ENCODE measurements around the gene PDE4DIP. TPM values are rescaled to one million over a fixed set of nuclear protein-coding genes. Genes with fewer than 3 reads are reported as not detected.
"Not testable (repeated sequence)": the region's sequence is repeated elsewhere in the genome, so short reads cannot be mapped to it uniquely, and the experiment has no call there.

The PDE4DIP gene
- polyA plus RNA-seq, 3 donors from 2014 or later = 3.2 to 13.4 (median 4.6) TPM

DNA sequence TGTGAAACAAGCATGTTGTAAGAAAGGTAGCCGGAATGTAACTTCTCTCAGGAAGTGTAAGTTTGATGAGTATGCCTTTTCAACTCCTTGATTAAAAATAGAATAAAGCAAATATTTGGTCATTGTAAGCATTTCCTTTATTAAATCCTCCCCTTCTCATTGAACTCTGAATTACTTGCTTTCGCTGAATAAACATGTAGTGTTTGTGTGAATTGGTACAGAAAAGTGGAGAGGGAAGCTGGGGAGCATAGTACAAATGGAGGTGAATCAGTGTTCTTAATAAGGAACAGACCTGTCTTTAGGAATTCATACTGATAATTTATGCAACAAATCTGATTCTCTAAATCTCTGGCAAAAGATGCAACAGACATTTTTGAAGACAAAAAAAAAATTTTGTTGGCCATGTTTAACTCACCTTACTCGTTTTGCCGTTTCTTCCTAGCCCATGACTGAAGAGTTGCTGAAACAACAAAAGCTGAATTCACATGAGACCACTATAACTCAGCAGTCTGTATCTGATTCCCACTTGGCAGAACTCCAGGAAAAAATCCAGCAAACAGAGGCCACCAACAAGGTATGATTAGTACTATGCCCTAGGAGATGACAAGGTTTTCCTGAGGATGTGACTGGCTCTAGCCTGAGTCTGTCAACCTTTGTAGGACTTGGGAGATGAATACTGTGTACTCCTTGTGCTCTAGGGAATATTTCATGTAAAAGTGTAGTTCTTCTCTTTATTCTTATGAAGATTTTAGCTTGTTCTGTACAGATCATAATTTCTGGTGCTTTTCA lies 116.2 kb downstream of the PDE4DIP start:
- not testable (repeated sequence) for H3K27ac Mint-ChIP-seq

DNA sequence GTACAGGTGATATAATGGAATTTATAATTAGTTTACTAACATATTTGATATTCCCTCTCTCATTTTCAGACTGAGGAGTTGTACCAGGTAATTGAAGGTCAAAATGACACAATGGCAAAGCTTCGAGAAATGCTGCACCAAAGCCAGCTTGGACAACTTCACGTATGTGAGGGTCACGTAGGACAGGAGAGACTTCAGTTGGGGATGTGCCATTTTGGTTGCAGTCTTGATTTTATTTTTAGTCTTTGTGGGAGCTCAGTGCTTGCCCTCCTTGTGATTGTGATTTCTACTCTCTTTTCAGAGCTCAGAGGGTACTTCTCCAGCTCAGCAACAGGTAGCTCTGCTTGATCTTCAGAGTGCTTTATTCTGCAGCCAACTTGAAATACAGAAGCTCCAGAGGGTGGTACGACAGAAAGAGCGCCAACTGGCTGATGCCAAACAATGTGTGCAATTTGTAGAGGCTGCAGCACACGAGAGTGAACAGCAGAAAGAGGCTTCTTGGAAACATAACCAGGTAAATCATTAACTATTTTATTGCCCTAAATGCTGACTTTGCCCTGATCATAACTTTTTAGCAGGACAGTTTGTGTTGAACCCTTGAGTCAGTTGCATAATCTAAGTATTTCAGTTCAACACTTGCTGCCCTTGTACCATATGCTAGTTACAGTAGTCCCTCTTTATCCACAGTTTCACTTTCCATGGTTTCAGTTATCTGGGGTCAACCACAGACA lies 118.1 kb downstream of the PDE4DIP start:
- H3K4me3 Mint-ChIP-seq; H3K9me3 Mint-ChIP-seq; H3K27ac Mint-ChIP-seq; H3K36me3 Mint-ChIP-seq; H3K27me3 Mint-ChIP-seq (ENCODE audit: low read depth in 3 of 3); DNase-seq; H3K4me1 Mint-ChIP-seq: not testable (repeated sequence)

More for the DNA sequence above, 116.2 kb downstream of the PDE4DIP start:
- DNase-seq; H3K4me1 Mint-ChIP-seq; H3K27me3 Mint-ChIP-seq (ENCODE audit: low read depth in 3 of 3); H3K9me3 Mint-ChIP-seq; H3K4me3 Mint-ChIP-seq; H3K36me3 Mint-ChIP-seq: not testable (repeated sequence)

DNA sequence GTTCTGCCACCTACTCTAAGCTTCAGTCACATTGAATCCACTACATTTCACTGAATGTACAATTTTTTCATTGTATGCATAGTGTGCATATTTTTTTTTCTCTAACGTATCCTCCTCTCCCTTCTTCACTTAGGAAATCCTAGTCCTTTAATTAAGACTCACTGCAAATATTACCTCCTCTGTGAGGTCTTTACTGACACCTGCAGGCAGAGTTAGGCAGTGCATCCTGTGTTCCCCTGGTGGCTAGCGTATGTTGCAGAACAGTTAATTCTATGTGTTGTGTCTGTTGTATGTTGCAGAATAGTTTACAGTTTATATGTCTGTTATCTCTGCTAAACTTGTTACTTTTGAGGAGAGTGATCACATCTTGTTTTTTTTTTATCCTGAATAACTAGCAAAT lies 121.9 kb downstream of the PDE4DIP start:
- peak in 1 of 3 donors; percentile 8 for DNase-seq
- H3K9me3 Mint-ChIP-seq; H3K4me3 Mint-ChIP-seq; H3K27me3 Mint-ChIP-seq (ENCODE audit: low read depth in 3 of 3); H3K27ac Mint-ChIP-seq; H3K4me1 Mint-ChIP-seq; H3K36me3 Mint-ChIP-seq: not testable (repeated sequence)

DNA sequence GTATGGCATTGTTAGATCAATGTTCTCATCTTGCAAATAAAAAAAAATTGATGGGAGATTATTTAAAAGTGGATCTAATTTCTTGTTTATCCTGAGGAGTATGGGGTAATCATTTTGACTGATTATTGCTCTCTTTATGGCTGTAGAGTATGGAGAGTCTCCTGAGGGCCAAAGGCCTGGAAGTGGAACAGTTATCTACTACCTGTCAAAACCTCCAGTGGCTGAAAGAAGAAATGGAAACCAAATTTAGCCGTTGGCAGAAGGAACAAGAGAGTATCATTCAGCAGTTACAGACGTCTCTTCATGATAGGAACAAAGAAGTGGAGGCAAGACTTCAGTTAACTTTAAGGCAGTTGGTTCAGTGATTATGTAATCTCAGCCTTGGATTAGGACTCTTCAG lies 123.4 kb downstream of the PDE4DIP start:
- not testable (repeated sequence) for H3K4me3 Mint-ChIP-seq; DNase-seq; H3K4me1 Mint-ChIP-seq; H3K27ac Mint-ChIP-seq; H3K9me3 Mint-ChIP-seq; H3K36me3 Mint-ChIP-seq; H3K27me3 Mint-ChIP-seq (ENCODE audit: low read depth in 3 of 3)

DNA sequence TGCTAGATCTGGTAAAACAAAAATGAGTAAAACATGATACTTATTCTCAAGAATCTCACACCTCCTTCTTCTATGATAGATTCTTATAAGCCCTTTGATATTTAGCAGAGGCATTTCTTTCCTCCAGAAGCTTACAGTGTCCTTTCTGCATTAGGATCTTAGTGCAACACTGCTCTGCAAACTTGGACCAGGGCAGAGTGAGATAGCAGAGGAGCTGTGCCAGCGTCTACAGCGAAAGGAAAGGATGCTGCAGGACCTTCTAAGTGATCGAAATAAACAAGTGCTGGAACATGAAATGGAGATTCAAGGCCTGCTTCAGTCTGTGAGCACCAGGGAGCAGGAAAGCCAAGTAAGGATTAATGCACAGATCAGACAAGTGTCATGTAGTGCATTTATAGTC lies 124.5 kb downstream of the PDE4DIP start:
- DNase-seq; H3K36me3 Mint-ChIP-seq; H3K27me3 Mint-ChIP-seq (ENCODE audit: low read depth in 3 of 3); H3K9me3 Mint-ChIP-seq; H3K27ac Mint-ChIP-seq; H3K4me1 Mint-ChIP-seq; H3K4me3 Mint-ChIP-seq: not testable (repeated sequence)

DNA sequence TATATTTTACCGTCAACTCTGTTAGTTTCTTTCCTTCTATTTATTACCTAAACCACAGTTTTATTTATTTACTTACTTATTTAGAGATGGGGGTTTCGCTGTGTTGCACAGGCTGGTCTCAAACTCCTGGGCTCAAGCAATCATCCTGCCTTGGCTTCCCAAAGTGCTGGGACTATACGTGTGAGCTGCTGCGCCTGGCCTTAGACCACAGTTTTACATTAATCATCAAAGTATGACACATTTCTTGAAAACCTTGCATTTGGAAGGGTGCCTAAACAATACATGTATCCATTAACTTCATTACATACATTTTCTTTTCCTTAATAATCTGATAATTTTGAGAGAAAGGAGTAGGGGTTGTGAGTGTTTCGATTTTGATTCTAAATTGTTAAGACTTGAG lies 124.9 kb downstream of the PDE4DIP start:
- not testable (repeated sequence) for H3K9me3 Mint-ChIP-seq; DNase-seq; H3K4me1 Mint-ChIP-seq; H3K27ac Mint-ChIP-seq; H3K4me3 Mint-ChIP-seq; H3K36me3 Mint-ChIP-seq; H3K27me3 Mint-ChIP-seq (ENCODE audit: low read depth in 3 of 3)

DNA sequence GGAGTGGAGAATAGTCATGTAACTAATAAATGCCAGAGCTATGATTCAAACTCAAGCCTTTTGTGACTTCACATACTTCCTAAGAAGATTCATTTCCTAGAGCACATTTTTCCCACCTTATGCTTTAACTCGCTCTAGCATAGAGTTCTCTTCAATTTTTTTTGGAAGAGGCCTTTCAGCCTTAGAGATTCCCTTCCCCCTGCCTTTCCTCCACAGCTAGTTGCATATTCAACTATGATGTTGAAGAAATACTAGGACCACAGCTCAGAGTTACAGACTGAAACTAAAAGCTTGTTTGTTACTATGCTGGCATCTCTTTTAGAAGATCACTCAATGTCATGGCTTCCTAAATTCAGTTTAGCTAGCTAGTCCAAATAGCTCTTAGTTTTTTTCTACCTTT lies 131.2 kb downstream of the PDE4DIP start:
- not testable (repeated sequence) for H3K27me3 Mint-ChIP-seq (ENCODE audit: low read depth in 3 of 3); H3K9me3 Mint-ChIP-seq; DNase-seq
- H3K36me3 Mint-ChIP-seq = peaks cover 8 to 29% (median 11%) of the 10 kb centered on the region in 3 donors
- H3K4me1 Mint-ChIP-seq = peaks cover 5 to 11% of the 10 kb centered on the region in 2 donors
- peak overlapping the region in 2 of 6 donors; percentile 73 to 78 for H3K27ac Mint-ChIP-seq
- peak overlapping the region in 2 of 5 donors; percentile 7 to 69 for H3K4me3 Mint-ChIP-seq

DNA sequence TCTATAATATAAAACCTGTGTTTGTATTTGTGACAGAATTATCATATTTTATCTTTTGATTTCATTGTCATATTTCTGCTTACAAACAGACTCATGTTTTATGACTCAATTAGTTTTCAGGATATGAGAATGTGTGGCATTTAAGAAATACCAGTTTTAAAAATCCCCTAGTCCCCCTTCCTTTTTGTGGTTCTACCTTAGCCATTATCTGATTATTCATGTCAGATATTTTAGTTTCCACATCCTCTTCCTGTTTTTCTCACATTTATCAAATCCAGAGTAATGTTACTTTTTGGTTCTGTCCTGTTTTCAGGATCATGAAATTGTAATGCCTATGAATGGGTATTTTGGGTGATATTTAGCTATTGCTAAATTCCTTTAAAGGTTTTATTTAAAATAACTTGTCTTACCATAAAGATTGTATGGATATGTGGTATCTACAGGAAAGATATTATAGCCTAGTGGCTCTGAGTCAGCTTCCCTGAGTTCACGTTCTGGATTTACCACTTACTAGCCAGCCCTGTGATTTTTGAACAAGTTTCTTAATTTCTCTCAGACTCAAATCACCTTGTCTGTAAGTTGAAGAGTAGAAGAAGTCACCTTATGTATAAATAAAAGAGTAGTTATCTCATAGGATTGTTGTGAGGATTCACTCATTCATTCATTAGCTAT lies 131.8 kb downstream of the PDE4DIP start:
- not testable (repeated sequence) for H3K4me3 Mint-ChIP-seq; H3K9me3 Mint-ChIP-seq; DNase-seq; H3K27me3 Mint-ChIP-seq (ENCODE audit: low read depth in 3 of 3)
- Mint-ChIP-seq H3K36me3 (peaks cover 8 to 34% (median 16%) of the 10 kb centered on the region in 3 donors), H3K27ac (peak overlapping the region in 1 of 6 donors; percentile 78), H3K4me1 (peaks cover 5 to 11% of the 10 kb centered on the region in 2 donors)

DNA sequence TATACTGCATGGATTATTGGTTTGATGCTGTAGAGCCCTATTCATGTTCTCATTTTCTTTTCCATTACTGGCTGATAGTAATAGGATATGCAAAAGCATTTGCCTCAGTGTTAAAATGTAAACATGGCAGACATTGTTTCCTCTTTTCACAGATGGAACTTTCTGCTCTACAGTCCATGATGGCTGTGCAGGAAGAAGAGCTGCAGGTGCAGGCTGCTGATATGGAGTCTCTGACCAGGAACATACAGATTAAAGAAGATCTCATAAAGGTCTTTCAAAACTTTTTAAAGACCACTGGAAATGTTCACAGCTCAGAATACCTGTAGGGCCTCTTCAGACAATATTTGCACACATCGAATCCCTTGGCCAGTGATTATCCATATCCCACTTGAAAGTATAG lies 133.6 kb downstream of the PDE4DIP start:
- H3K36me3 Mint-ChIP-seq = peaks cover 19 to 49% (median 24%) of the 10 kb centered on the region in 3 donors
- H3K27ac Mint-ChIP-seq, H3K4me3 Mint-ChIP-seq: not testable (repeated sequence)

DNA sequence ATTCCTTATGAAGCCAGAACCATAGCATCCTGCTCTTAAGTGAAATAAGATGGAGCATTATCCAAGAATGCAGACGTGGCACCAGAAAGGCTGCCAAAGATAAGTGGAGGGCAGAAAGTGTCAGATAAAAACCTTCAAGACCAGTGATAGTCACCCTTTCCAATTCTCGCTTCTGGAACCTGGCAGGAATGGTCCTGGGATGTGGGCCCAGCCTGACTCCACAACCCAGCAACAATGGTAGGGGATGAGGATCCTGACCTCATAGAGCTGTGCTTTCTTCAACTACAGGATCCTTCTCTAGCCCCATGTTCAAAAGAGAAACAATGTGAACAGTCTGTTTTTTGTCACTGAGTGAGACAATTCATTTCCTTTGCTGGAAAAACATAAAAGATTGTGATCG lies 145.2 kb downstream of the PDE4DIP start:
- H3K27ac Mint-ChIP-seq; H3K36me3 Mint-ChIP-seq; H3K27me3 Mint-ChIP-seq (ENCODE audit: low read depth in 3 of 3): not testable (repeated sequence)

More for the DNA sequence above, 133.6 kb downstream of the PDE4DIP start:
- H3K9me3 Mint-ChIP-seq; DNase-seq; H3K27me3 Mint-ChIP-seq (ENCODE audit: low read depth in 3 of 3): not testable (repeated sequence)
- H3K4me1 Mint-ChIP-seq = peaks cover 5 to 11% of the 10 kb centered on the region in 2 donors

DNA sequence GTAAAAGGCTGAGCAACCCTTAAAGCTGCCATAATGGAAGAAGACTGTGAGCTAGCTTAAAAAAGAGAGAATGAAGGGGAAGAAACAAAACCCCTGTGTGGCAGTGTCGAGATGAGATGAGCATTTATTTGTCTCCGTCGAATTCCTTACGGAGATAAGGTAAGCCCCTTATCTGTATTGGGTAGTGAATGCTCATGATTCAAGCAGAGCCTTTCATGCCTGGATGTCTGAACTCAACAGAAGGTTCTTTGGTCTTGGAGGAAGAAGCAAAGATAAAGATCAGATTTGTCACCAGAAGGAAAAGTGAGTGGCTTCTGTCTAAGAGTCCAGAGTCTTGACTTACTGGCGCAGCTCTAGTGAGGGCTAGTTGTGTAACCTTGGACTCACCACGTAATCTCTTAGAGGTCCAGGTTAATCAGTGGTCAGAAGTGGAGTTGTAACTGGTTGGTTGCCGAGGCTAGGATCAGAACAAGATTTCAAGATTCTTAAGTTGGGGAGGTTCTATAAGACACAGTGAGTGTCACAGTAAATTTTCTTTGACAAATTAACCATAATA lies 146.1 kb downstream of the PDE4DIP start:
- not testable (repeated sequence) for H3K27ac Mint-ChIP-seq; H3K36me3 Mint-ChIP-seq; H3K4me3 Mint-ChIP-seq; DNase-seq; H3K4me1 Mint-ChIP-seq; H3K9me3 Mint-ChIP-seq; H3K27me3 Mint-ChIP-seq (ENCODE audit: low read depth in 3 of 3)

More for the DNA sequence above, 145.2 kb downstream of the PDE4DIP start:
- not testable (repeated sequence) for DNase-seq, H3K9me3 Mint-ChIP-seq, H3K4me1 Mint-ChIP-seq, H3K4me3 Mint-ChIP-seq

DNA sequence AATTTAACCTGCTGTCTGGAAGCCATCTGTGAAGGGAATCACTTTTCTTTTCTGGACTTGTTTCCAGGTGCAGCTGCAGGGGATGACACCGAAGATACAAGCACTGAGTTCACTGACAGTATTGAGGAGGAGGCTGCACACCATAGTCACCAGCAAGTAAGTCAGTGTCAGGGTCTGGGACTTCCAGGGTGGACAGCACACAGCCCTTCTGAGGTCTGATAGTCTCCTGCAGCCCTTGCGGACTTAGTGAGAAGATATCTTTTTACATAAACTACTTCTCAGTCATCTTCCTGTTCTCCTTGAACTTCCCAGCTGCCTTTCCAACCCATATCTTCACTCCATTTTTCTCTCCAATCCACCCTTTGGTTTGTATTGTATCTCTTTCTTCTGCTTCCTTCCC lies 147.6 kb downstream of the PDE4DIP start:
- not testable (repeated sequence) for H3K27me3 Mint-ChIP-seq (ENCODE audit: low read depth in 3 of 3); DNase-seq; H3K4me3 Mint-ChIP-seq; H3K9me3 Mint-ChIP-seq; H3K36me3 Mint-ChIP-seq; H3K4me1 Mint-ChIP-seq; H3K27ac Mint-ChIP-seq

DNA sequence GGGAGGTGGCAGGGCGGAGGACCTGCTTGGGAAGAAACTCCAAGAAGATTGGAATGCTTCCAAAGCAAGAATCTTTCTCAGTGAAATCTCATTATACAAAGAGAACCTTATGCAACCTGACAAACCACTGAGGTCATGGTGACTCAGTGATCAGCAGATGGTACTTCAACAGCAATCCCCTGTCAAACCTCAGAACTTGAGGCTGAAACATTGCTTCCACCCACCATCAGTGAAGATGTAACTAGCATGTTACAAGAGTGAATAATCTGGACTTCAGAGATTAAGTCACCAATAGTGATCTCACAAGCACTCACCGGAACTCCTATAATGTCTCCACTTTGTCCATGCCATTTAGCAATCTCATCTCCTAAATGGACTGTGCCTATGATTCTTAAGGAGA lies 148.1 kb downstream of the PDE4DIP start:
- not testable (repeated sequence) for H3K4me3 Mint-ChIP-seq; H3K27me3 Mint-ChIP-seq (ENCODE audit: low read depth in 3 of 3); H3K36me3 Mint-ChIP-seq; H3K4me1 Mint-ChIP-seq; H3K27ac Mint-ChIP-seq; H3K9me3 Mint-ChIP-seq; DNase-seq

Data from immature natural killer cell (primary cell).